HG03442 (cell line): ENCODE measurements around the gene B4GALT4.
"Not testable (repeated sequence)": the region's sequence is repeated elsewhere in the genome, so short reads cannot be mapped to it uniquely, and the experiment has no call there.

Experiments used
- ATAC-seq: cut with Tn5 transposase; IDR thresholded peaks from one replicate; pipeline ENCODE4 v1.9.1; 2021; ENCODE audit warnings: mild to moderate bottlenecking, moderate library complexity; ENCODE audit not compliant: unreplicated experiment

B4GALT4 gene

DNA sequence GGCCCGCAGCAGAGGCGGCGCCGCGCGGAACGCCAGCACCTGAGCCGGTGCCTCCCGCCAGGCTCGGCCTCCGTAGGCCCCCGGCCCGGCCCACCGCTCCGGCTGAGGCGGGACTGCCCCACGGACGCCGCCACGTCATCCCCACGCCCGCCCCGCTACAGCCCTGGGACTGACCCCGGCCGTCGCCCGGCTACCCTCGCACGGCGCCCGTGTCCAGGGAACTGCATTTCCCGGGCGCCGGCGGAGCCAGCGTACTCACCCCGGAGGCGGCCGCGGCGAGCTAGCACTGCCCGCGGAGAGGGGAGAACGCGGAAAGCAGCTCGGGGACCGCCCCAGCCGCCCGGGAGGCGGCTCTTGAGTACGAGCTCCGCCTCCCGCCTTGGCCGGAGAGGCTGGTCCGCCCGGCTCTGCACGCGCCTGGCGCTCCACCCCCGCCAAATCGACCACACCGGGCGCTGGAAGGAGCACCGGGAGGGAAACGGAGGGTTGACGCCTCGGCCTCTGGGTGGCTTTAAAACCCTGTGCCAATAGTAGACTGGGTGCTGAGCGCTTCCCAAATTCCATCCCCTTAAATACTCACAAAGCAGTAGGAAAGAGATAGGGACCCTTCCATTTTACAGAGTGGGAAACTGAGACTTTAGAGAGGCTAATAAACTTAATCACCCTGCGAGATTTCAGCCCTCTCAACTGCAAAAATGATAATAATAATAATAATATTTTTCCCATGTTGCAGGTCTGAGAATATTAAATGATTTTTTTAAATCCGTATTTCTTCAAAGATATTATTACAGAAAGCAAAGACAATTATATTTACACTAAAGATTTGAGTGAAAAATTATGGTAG, at the start of gene B4GALT4:
TSS of gene B4GALT4 (minus strand) at position 288 of the 844 bp plus-strand sequence. CDS start 10,779 bp downstream, outside the sequence.
- peak; percentile 83 for ATAC-seq

- no peak for ATAC-seq
Observed at GRCh38 chr3:119289404-119289770, 48.7 kb upstream of the B4GALT4 start.

DNA sequence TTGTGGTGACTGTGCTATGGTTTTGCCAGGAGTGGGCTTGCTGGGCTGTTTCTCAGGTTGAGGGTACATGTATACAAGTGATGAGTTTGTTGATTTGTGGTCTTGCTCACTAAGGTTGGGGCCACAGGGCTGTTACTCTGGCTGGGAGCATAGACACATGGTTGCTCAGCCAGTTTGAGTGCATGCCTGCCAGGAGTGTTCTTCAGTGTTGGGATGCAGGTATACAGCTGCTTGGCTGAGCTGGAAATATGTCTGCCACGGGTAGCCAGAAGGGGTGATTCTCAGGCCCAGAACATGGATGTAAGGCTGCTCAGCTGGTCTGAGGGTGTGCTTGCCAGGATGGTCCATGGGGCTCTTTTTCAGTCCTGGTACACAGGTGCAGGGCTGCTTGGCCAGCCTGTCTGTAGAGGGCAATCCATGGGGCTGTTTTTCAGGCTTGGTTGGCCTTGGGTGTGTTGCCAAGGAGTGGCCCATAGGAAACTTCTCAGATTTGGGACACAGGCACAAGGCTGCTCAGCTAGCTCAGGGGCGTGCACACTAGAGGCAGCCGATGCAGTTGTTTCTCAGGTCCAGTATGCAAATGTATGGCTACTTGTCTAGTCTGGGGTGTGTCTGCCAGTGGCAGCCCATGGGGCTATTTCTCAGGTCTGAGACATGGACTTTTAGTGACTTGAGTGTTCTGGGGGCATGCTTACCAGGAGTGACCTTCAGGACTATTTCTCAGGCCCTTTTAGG, 48.2 kb upstream of the B4GALT4 start:
- ATAC-seq, result no peak

DNA sequence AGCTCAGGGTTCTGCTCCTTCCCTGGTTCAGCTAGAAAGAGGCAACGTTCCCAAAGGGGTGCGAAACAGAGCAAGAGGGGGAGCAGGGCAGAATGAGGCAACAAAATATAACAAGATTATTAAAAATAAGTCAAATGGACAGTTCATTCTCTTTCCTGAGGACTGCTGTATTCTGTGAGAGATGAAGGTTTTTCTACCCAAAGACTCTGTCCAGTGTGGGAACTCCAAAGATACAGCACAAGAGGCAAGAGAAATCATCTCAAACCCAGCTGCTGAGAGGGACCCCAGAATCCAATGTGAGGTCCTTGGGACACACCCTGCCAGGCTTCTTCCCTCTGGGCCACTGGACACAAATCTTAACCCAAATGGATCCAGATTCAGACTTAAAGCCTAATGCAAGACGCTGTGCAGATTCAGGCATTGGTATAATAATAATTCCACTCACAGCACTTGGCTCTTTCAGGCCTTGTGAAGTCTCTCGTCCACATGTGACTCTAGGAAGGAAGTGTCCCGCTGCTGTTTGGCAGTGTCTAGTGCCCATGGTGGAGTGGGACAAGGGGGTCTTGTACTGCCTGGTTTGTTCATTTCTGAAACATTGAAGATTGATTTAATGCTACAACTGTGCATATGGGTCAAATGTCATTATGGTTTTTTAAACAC, 39.0 kb upstream of the B4GALT4 start:
- no peak for ATAC-seq

DNA sequence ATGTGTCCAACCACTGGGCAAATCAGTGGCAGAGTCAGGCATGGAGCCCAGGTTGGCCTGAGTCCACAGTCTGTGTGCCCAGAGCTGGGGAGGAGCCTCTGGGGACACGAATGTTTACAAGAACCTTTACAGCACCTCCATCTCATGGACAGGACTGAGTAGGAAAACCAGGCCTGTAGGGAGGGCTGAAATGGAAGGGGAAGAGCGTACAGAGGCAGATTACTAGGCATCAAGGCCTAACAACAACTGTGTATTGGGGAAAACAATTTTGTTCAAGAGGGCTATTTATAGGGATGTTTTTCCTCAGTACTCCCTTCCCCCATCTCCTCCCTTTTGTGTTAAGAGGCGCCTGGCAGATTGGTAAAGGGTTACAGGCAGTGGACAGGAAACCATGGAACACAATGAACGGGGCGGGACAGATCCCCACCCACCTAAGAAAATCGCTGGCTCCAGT, 38.5 kb upstream of the B4GALT4 start:
- ATAC-seq, result no peak

DNA sequence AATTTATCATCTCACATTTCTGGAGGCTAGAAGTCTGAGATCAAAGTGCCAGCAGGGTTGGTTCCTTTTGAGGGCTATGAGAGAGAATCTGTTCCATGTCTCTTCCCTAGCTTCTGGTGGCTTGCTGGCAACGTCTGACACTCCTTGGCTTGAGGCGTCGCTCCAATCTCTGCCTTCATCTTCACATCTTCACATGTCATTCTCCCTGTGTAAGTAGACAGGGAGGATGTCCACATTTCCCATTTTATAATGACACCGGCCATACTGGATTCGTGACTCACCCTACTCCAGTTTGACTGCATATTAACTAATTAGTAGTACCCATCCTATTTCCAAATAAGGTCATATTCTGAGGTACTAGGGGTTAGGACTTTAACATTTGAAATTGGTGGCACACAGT, 36.0 kb upstream of the B4GALT4 start:
- ATAC-seq, result no peak

GRCh38 chr3:119270212-119270611, 29.5 kb upstream of the B4GALT4 start:
- not testable (repeated sequence) for ATAC-seq

- ATAC-seq, result no peak
Observed at GRCh38 chr3:119261055-119261454, 20.4 kb upstream of the B4GALT4 start.

DNA sequence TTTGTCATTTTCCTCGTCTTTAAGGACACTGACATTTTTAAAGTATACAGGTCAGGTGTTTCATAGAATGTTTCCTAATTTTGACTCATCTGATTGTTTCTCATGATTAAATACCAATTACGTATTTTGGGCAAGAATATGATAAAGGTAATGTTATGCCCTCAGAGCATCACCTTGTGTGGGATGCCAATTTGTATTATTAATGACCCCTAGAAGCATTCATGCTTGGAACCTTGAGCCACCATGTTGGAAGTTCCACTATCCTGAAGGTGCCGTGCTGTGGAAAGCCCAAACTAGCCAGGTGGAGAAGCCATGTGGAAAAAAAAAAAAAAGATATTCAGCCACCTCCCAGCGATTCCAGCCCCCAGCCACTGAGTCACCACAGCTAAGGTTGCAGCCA, 19.1 kb upstream of the B4GALT4 start:
- ATAC-seq, result no peak

- peak; percentile 87 for ATAC-seq
Observed at GRCh38 chr3:119258915-119259314, 18.2 kb upstream of the B4GALT4 start.

DNA sequence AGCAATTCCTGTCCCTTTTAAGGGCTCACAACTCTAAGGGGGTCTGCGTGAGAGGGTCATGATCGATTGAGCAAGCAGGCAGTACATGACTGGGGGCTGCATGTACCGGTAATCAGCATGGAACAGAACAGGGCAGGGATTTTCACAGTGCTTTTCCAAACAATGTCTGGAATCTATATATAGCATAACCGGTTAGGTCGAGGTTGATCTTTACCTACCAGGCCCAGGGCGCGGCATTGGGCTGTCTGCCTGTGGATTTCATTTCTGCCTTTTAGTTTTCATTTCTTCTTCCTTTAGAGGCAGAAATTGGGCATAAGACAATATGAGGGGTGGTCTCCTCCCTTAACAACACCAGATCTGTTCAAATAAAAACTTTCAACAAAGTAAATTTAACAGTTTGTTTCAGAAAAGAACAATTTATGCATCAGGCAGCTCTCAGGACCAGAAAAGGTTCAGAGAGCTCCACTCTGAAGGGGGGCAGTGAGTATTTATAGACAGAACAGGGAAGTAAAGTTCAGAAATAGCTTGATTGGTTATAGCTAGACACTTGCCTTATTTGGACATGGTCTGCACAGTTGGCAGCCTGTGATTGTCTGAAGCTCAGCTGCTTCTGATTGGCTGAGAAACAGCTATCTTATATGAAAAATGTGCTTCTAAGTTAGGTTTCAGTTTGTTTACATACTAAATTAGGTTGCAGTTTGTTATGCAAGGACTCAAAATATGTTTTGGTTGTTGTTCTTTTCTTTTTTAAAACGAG, 17.2 kb upstream of the B4GALT4 start:
- ATAC-seq, result peak; percentile 65

DNA sequence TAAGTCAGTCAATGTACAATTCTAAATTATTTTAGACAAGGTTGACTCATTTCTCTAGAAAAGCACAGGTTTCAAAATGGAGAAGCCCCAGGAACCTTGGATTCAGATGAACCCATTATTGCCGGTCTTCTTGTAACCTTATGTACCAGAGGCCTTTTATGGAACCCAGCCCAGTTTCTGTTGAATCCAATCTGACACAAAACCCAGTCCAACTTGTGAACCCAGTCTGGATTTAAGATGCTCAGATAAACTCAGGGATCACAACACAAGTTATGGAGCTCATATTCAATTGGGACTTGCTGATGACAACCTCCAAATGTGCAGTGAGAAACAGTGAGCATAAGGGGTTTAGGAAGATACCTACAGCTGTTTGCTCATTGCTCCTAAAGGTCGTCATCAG, 16.4 kb upstream of the B4GALT4 start:
- ATAC-seq, result no peak

GRCh38 chr3:119255214-119255613, 14.5 kb upstream of the B4GALT4 start:
- no peak for ATAC-seq

DNA sequence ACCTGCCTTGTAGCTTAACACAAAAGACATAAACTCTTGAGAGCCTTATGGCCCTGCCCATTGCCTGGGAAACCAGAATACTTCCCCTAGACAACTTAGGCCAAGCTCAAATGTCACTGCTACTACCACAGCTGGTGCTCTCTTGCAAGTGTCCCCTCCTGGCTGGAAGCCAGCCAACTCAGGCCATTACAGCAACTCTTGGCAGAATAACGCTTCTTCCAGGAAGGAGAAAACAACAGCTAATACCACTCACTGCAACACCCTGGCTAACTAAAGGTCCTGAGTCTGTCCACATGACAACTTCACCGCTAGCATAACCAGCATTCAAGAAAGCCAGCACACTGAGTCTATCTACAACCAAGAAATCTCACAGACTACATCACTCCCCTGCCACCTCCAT, 5.1 kb upstream of the B4GALT4 start:
- ATAC-seq, result no peak

- no peak for ATAC-seq
Observed at GRCh38 chr3:119243712-119244111, 3.0 kb upstream of the B4GALT4 start.

GRCh38 chr3:119243058-119243529, 2.4 kb upstream of the B4GALT4 start:
- not testable (repeated sequence) for ATAC-seq

- ATAC-seq, result not testable (repeated sequence)
Observed at GRCh38 chr3:119242387-119243057, 1.8 kb upstream of the B4GALT4 start.

GRCh38 chr3:119240101-119240590, 532 bp downstream of the B4GALT4 start:
- peak; percentile 13 for ATAC-seq

GRCh38 chr3:119239206-119239820, 1.4 kb downstream of the B4GALT4 start:
- ATAC-seq, result no peak
